B cell (primary cell): ENCODE measurements around the gene IER3.

Experiments
- CTCF ChIP-seq: fragments of 200-600 bp; IDR thresholded peaks from one replicate; pipeline ENCODE4 v1.8.0; 2022; ENCODE audit warnings: antibody characterized with exemption, mild to moderate bottlenecking
- EZH2 ChIP-seq: IDR thresholded peaks from 2 replicates; pipeline ENCODE4 v1.6.1; 2012; ENCODE audit warnings: borderline replicate concordance, low read depth, mild to moderate bottlenecking, moderate library complexity, low read length; ENCODE audit not compliant: insufficient read depth, poor library complexity, severe bottlenecking

- TF ChIP-seq CTCF (no peak), EZH2 (no peak)
These were observed 41.3 kb downstream of the IER3 start for GRCh38 chr6:30703011-30703410.
